Gastrocnemius medialis (tissue), 4 donors: ENCODE measurements around the gene SSR2. TPM values are rescaled to one million over a fixed set of nuclear protein-coding genes. Genes with fewer than 3 reads are reported as not detected.
A peak's percentile ranks its signal among the peaks of the same experiment; 100 is the strongest.
"Not testable (repeated sequence)": the region's sequence is repeated elsewhere in the genome, so short reads cannot be mapped to it uniquely, and the experiment has no call there.

ENCODE experiments used
- ATAC-seq, 2 donors: fragments of 150-250 bp; one replicate each; pipeline ENCODE4 v1.9.1; 2016
- DNase-seq, 2 donors: peaks; one replicate each; pipeline ENCODE4 v3.0.0-alpha.2; 2019
- H3K27ac ChIP-seq, 4 donors: fragments of 200-600 bp; sonication (generic); 1 replicate in 1 of 4; 2 replicates in 3 of 4; pipeline ENCODE4 v1.5.1; 2016 to 2018; ENCODE audit warnings: mild to moderate bottlenecking in 2 of 4, moderate library complexity in 1 of 4
- H3K27me3 ChIP-seq, 3 donors: fragments of 200-600 bp; sonication (generic) in 2 of 3; 1 replicate in 1 of 3; 2 replicates in 2 of 3; pipeline versions ENCODE4 v1.5.1 to v1.6.0; 2016 to 2019; ENCODE audit warnings: mild to moderate bottlenecking in 1 of 3, moderate library complexity in 1 of 3
- H3K36me3 ChIP-seq, 2 donors: fragments of 200-600 bp; sonication (generic) in 1 of 2; one replicate each; pipeline ENCODE4 v1.5.1; 2017 to 2018
- H3K4me1 ChIP-seq, 2 donors: fragments of 200-600 bp; sonication (generic) in 1 of 2; one replicate each; pipeline ENCODE4 v1.5.1; 2016 to 2017; ENCODE audit warnings: mild to moderate bottlenecking in 2 of 2
- H3K4me3 ChIP-seq, 4 donors: fragments of 200-600 bp; sonication (generic) in 3 of 4; 1 replicate in 1 of 4; 2 replicates in 3 of 4; pipeline ENCODE4 v1.5.1; 2016 to 2019; ENCODE audit warnings: mild to moderate bottlenecking in 2 of 4
- H3K9me3 ChIP-seq, 3 donors: fragments of 200-600 bp; sonication (generic) in 2 of 3; 1 replicate in 1 of 3; 2 replicates in 2 of 3; pipeline ENCODE4 v1.5.1; 2016 to 2019
- CTCF ChIP-seq, 5 experiments: fragments of 450-650 bp in 3 of 5; fragments of 200-600 bp in 2 of 5; sonication (generic) in 2 of 5; IDR thresholded peaks in 4 of 5; conservative IDR thresholded peaks in 1 of 5; 1 replicate in 4 of 5; 2 replicates in 1 of 5; pipeline ENCODE4 v1.5.1; 2016 to 2019; ENCODE audit warnings: antibody characterized with exemption in 5 of 5, mild to moderate bottlenecking in 3 of 5, moderate library complexity in 3 of 5
- POLR2A ChIP-seq, 2 donors: fragments of 450-650 bp; IDR thresholded peaks; one replicate each; pipeline ENCODE4 v1.6.1; 2017; ENCODE audit warnings: antibody characterized with exemption in 2 of 2, mild to moderate bottlenecking in 2 of 2, moderate library complexity in 2 of 2
- in situ Hi-C, 4 donors: fragments of 200-750 bp; cut with MboI; loops; one replicate each; pipeline versions ENCODE4 v1.15.0 to v1.8.0; 2017; ENCODE audit warnings: low sequenced_read_pairs in 4 of 4
- intact Hi-C: fragments of 100-400 bp; cut with DNase I; formaldehyde crosslinking; loops from one replicate; pipeline ENCODE4 v1.15.1; 2023; ENCODE audit warnings: low total_unique reads
- total RNA-seq, 4 donors: library from RNA; depleted of rRNA; stranded (reverse); fragments of >200 nt; gene quantifications; one replicate each; pipeline versions ENCODE4 v1.1.0 to v1.2.3, GENCODE V29; 2016

Gene SSR2
- total RNA-seq, 4 donors from 2014 or later, result 70.6 to 118 (median 108) TPM

- Histone ChIP-seq H3K4me3 (no peak overlapping the region), H3K9me3 (no peaks in the 10 kb centered on the region), H3K4me1 (no peaks in the 10 kb centered on the region), H3K36me3 (no peaks in the 10 kb centered on the region), H3K27ac (no peak overlapping the region), H3K27me3 (no peaks in the 10 kb centered on the region)
- in situ Hi-C loops, result no loop called here
- TF ChIP-seq POLR2A (IDR thresholded peaks at IDR 0.05) (no peak), CTCF (IDR thresholded peaks at IDR 0.05 in 4 of 5, conservative IDR thresholded peaks at IDR 0.05 in 1 of 5) (no peak)
- intact Hi-C loops, result no loop called here
- no peak for DNase-seq
- ATAC-seq, result no peak
These were observed 24.6 kb downstream of the SSR2 start for GRCh38 chr1:155996166-155996565.

GRCh38 chr1:155993595-155993994 is 27.2 kb downstream of the SSR2 start:
- intact Hi-C loops, result no loop called here
- Histone ChIP-seq H3K4me1 (peaks cover 3 to 5% of the 10 kb centered on the region in 2 donors), H3K27me3 (no peaks in the 10 kb centered on the region), H3K27ac (no peak overlapping the region), H3K9me3 (no peaks in the 10 kb centered on the region), H3K36me3 (no peaks in the 10 kb centered on the region), H3K4me3 (no peak overlapping the region)
- ATAC-seq (no peak), DNase-seq (no peak)
- no peak for TF ChIP-seq POLR2A (IDR thresholded peaks at IDR 0.05)
- no peak for TF ChIP-seq CTCF (IDR thresholded peaks at IDR 0.05 in 4 of 5, conservative IDR thresholded peaks at IDR 0.05 in 1 of 5)
- in situ Hi-C loops, result loop anchor here in 2 of 4 donors (5.0 kb wide), 1 partner anchor 56 kb away; no protein-coding TSS in a partner anchor

GRCh38 chr1:155990005-155990739 is 30.6 kb downstream of the SSR2 start:
- Histone ChIP-seq H3K9me3 (no peaks in the 10 kb centered on the region), H3K27ac (no peak overlapping the region)
- ATAC-seq, result no peak

GRCh38 chr1:155989242-155990004 is 31.3 kb downstream of the SSR2 start:
- peaks cover 3 to 7% of the 10 kb centered on the region in 2 donors for H3K4me1 ChIP-seq
- peak overlapping the region; percentile 26 to 44 (median 40) for H3K4me3 ChIP-seq
- peak overlapping the region in 2 of 4 donors; percentile 22 to 35 for H3K27ac ChIP-seq
- in situ Hi-C loops, result loop anchor here (5.0 kb wide), 1 partner anchor 52 kb away; no protein-coding TSS in a partner anchor
- H3K27me3 ChIP-seq, result no peaks in the 10 kb centered on the region
- peak; percentile 98 to 99 (median 99) for TF ChIP-seq CTCF (IDR thresholded peaks at IDR 0.05 in 4 of 5, conservative IDR thresholded peaks at IDR 0.05 in 1 of 5)
- no peak for TF ChIP-seq POLR2A (IDR thresholded peaks at IDR 0.05)
- no peaks in the 10 kb centered on the region for H3K9me3 ChIP-seq
- intact Hi-C loops, result loop anchor here (1.0 to 2.0 kb wide), 2 partner anchors 23 to 51 kb away; no protein-coding TSS in a partner anchor
- H3K36me3 ChIP-seq, result no peaks in the 10 kb centered on the region
- DNase-seq (peak; percentile 42 to 67), ATAC-seq (peak; percentile 89 to 95)

More at GRCh38 chr1:155990005-155990739, 30.6 kb downstream of the SSR2 start:
- TF ChIP-seq POLR2A (IDR thresholded peaks at IDR 0.05) (no peak), CTCF (IDR thresholded peaks at IDR 0.05 in 4 of 5, conservative IDR thresholded peaks at IDR 0.05 in 1 of 5) (no peak)
- no peak overlapping the region for H3K4me3 ChIP-seq
- DNase-seq, result no peak
- H3K4me1 ChIP-seq, result peaks cover 3 to 7% of the 10 kb centered on the region in 2 donors
- in situ Hi-C loops (loop anchor here in 2 of 4 donors (5.0 kb wide), 1 partner anchor 53 kb away; no protein-coding TSS in a partner anchor), intact Hi-C loops (no loop called here)
- no peaks in the 10 kb centered on the region for H3K36me3 ChIP-seq
- no peaks in the 10 kb centered on the region for H3K27me3 ChIP-seq

GRCh38 chr1:155984903-155985645 is 35.7 kb downstream of the SSR2 start:
- H3K27me3 ChIP-seq, DNase-seq, ATAC-seq, H3K9me3 ChIP-seq, intact Hi-C loops, H3K4me3 ChIP-seq, H3K36me3 ChIP-seq: not testable (repeated sequence)
- in situ Hi-C loops, result loop anchor here in 2 of 4 donors (5.0 kb wide), 1 partner anchor 48 kb away; no protein-coding TSS in a partner anchor
- Histone ChIP-seq H3K27ac (peak overlapping the region in 1 of 4 donors; percentile 87), H3K4me1 (peaks cover 33 to 35% of the 10 kb centered on the region in 2 donors)
